GM21576 (cell line): ENCODE data around the gene SORCS3.

Experiments
- ATAC-seq: cut with Tn5 transposase; IDR thresholded peaks from one replicate; pipeline ENCODE4 v1.9.1; 2021; ENCODE audit warnings: mild to moderate bottlenecking, moderate library complexity; ENCODE audit not compliant: unreplicated experiment

Gene SORCS3

DNA sequence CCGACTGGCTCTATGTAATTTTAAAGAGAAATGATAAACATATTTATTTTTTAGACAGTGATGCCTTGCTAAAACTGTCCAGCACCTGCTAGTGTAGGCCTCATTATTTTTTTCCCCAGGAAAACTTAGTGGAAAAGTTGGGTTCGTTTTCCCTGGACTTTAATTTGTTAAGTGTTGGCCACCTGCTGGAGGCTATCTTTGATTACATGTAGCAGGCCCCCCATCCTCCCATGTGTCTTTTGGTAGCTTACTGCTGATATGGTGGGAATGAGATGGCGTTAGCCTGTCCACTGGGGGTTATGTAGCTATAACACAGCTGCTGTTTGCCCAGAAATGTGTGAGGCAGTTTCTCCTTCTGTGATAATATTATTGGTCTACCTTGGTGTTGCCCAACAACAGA lies 265.0 kb downstream of the SORCS3 start:
- no peak for ATAC-seq

DNA sequence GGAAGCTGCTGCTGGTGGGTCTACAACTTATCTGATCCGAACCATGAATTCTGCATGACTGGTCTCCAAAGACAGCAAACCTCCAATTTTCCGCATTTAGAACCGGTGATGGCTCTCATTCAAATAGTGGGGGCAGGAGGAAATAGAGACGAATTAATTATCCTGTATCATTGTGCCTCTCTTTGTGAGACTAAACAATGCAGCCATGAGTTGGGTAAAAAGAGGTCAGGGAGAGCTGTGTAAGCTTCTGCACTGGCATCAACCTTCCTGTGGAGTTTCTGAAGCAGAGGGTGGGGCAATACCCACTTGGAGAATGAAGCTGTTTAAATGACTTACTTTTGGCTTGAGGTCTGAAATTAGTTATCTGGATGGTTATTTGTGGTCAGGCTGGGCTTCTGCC lies 266.4 kb downstream of the SORCS3 start:
- no peak for ATAC-seq

DNA sequence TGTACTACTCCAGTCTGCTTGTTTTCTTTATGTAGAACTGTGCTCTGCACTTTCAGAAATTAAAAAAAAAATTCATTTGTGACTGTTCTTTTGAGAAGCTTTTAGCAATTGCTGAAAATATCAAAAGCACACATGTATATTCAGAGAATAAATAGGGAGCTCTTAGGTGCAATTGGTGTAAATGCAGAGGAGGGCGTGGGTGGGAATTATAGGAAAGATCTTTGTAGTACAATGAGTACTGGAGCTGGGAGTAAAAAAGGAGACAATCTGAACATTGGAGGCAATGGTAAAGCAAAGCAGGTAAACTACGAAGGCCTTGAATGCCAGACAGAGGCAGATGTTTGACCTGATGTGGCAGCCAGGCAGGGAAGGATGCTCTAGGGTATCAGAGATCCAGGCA lies 267.5 kb downstream of the SORCS3 start:
- ATAC-seq: no peak

DNA sequence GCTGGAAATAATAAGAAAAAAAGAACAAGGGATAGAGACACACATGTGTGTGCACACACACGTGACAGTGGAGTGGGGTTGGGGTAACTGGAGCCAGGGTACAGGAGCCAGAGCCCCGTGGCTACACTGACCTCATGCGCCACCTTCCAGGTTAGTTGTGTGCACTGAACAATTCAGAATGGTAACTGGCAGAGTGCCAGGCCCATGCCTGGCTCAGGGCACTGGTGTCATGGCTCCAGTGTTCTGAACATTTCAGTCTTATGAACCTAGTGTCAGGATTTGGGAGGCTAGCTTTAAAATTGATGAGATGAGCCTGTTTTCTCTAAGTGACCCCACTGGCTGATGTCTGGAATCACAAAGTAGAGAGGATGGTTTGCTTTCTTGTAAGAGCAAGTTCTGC lies 269.6 kb downstream of the SORCS3 start:
- ATAC-seq: no peak

DNA sequence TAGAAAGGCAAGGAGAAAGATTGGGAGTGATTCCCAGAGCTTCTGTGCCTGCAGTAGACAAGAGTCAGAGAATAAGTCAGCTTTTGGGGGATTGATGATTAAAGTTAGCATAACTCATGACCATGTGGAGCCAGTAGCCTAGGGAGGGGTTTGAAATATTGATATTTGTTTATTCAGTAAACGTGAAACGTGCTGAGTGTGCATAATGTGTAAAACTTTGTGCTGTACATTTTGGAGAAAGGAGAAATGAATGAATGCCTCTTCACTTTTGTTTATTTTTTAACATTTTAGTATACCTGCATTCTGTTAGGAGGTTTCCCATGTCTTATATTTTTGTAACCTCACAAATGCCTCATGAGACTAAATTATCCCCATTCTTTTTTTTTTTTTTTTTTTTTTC lies 272.3 kb downstream of the SORCS3 start:
- ATAC-seq: no peak

DNA sequence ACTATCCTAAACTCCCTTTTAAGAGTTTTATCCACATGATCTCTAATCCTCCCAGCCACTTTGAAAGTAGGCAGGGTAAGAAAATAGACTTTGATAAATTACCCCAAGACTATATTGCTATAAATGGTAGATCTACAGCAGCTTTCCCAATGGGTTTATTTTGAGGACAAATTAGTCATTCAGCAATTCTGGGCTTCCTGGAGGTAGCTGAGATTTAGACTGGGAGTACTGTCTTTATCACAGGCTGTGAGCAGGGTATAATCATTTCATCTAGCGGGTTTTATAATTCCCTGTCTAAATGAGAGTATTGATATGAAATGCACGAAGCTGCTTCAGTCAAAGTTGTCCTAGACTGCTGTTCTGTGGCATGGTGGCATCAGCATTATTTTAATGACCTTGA lies 279.4 kb downstream of the SORCS3 start:
- no peak for ATAC-seq

DNA sequence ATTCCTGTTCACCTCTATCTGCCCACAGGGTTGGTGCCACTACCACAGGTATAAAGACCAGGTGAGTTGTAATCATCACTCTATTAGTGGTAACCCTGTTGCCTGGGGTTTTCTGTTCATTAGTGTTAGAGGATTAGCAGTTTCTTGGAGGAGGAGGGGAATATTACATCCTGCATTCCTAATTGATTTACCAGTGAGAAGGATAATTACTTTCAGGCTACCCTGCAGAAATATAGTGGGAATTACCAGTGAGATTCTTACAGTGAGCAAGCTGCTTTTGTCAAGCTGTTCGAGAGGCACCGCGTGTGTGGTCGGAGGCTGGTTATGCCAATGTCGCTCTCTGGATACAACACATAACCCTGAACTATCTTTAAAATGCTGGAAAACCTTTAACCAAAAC lies 280.7 kb downstream of the SORCS3 start:
- ATAC-seq: no peak

DNA sequence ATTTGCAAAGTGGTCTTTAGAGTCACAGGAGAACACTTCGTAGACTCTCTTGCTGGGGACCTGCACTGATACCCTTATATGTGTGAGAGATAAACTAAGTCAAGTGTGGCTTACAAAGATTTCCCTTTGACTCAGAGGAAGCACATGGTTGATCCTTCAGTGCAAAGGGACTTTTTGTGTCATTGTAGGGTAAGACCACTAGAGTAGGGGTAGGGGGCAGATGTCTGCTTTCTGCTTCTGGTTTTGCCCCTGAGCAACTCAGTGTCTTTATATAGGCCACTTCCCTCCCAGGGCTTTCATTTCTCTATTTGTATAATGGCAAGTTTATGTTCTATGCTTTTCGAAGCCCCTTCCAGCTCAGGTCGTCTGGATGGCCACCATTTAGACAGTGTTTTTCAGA lies 281.7 kb downstream of the SORCS3 start:
- ATAC-seq: peak; percentile 77

DNA sequence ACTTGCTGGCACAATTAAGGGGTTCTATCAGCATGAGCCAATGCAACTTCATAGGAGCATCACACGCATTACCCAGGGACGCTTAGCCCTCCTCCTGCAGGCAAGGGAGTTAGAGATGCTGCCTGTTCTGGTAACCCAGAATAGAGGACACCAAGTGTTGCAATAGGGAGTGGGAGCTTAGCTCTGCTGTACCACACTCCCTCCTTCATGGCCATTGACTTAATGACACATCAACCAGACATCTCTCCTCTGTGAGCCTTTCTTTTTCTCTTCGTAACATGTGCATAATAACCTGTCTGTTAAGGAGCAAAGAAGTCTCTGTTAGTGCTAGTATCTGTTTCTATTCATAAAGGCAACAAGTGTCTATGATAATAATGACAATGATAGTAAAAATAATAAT lies 282.4 kb downstream of the SORCS3 start:
- no peak for ATAC-seq

DNA sequence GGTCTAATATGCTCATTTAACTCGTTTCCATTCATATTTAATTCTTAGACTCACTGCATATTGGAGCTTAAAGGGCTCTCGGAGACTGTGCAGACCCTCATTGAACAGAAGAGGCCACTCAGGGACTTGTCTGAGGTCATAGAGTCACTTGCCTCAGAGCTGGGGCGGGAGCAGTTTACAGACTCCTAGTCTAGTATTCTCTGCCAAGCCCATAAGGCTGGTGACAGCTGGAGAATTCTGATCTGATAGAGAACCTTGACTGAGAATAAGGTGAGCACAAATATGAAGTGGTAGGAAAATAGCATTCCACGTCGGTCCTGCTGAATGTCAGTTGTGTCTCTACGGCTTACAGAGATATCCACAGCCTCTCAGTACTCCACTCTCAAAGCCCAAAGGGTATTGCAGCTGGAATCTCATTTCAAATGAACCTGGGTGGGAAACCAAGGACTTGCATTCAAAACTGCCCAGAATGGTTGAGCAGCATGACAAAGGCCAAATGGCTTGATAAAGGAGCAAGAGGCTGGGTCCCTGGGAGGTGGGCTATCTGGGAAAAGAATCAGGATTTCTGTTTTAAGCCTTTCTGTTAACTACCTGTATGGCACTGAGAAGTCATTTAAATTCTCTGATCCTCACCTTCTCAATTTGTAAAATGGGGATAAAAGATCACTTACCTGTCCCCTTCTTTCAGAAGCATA lies 283.2 kb downstream of the SORCS3 start:
- ATAC-seq: no peak

DNA sequence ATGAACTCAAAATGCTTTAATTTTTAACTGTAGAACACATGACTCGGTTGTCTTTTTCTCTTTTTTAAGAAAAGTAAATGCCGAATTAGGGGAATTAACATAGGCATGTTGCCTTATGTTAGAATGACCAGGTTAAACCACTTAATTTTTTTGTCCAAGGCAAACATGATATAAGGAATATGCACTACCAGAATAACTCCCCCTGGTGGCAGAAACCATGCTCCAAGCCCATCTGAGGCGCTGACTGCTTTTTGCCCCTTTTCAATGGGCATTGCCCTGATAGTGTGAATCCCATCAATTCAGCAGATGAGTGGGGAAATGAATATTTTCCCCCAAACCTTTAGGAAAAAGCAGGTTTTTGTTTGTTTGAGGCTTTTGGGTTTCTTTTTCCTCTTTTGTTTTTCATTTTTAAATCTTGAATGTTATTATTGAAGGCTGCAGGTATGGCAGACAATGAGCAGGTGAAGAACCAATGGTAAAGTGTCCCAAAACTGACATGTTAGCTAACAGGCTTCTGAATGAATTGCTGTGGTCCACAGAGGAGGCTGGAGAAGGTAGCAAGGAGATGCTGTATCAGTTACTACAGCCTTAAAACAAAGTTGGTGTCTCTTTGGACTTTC lies 284.3 kb downstream of the SORCS3 start:
- ATAC-seq: no peak

DNA sequence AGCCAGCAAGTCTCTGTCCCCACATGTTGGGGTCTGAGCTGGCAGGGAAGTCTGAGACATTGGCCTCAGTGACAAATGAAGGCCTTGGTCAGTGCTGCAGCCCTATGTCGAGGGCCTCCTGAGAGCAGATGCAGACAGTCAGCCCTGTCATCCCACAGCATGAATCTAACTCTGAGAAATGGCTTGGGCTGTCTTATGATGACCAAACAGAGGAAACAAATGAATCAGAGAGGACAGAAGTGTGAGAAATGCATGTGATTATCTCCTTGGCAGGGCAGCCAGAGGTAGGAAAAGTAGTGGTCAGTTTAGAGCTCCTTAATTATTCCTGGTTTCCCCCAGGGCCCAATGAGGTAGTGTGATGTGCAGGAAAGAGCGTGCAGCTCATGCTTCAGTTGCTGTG lies 287.6 kb downstream of the SORCS3 start:
- ATAC-seq: no peak

DNA sequence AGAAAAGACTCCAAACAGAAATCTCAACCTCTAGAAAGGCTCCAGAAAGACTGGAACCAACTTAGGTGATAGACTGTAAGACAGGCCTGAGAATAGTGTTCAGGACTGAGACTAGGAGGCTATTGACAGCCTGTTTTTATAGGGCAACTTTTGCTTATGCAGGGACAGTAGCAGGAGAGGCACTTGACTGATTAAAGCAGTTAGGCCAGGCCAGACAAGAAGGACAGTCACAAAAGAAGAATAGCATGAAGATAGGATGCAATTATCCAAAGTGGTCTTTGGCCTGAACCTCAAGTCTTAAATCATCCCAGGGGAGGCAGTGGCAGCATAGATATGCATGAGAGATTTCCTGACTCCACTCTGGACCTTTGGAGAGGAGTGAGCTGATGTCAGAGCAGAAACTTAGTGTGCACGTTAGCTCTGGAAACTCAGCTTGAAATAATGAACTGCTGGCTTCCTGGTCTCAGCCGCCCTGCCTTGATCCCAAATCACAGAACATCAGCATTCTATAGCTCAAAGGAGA lies 290.6 kb downstream of the SORCS3 start:
- ATAC-seq: no peak

DNA sequence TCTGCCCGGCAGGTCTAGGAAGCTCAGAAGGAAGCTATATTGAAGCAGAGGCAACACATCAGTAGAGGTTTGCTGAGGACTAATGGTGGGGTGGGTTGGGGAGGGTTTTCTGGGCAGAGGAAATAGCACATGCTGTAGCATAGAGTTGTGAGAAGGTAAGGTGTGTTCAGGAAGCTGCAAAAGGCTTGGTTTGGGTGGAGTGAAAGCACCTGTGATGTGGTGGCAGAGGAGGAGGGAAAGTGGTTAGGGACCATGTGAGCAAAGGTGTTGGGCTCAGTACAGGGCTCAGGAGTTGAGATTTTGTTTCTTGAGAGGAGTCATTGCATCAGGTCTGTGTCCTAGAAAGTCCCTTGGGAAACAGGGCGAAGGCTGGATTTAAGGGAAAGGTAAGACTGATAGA lies 294.6 kb downstream of the SORCS3 start:
- no peak for ATAC-seq

DNA sequence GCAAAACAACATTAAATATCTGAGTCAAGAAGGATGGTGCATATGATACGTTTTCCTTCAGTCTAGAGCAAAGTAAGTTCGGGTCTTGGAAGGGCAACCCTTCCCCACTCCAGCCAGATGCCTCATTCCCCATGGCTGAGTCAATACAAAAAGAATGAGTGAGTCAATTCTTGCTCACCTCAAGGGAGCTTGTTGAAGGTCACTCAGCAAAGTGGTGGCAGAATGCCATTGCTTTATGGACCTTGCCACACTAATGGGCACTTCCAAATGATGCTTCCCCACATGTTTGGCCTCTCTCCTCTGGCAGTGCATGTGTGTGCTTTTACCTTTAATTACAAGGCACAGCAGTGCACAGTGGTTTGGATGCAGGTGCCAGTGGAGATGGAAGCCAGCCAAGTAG lies 296.5 kb downstream of the SORCS3 start:
- ATAC-seq: no peak

DNA sequence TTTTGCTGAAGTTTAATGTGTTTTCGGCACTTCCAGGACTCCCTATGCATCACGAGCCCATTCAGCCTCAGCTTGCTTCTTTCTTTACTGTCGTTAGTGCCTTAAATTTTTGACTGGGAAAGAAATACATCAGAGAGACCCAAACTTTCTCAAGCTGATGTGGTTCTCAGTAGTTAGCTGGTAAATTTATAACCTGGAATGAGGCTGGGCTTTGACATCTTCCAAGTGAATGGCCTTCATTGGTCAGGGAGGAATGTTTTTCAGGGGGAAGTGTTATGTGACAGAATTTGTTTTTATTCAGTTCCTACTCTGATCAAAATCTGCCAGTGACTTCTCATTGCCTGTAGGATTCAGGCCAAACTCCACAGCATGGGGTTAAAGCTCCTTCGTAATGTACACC lies 296.9 kb downstream of the SORCS3 start:
- no peak for ATAC-seq

DNA sequence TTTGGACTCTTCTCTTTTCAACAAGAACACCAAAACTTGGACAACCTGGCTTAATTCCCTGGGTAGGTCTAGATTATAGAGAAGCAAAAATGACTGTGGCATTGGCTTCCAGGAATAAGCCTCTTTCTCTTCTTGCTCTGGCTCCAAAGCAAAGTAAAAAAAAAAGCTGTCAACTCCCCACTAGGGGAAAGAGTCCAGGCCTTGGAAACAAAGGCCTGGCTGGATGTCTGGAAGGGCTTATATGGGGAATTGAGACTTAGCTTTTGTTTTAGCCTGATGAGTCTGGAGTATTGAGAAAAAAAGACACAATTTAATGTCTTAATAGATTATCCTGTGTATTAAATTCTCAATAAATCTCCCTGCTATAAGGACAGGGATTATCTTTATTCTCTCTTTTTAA lies 300.6 kb downstream of the SORCS3 start:
- ATAC-seq: no peak

DNA sequence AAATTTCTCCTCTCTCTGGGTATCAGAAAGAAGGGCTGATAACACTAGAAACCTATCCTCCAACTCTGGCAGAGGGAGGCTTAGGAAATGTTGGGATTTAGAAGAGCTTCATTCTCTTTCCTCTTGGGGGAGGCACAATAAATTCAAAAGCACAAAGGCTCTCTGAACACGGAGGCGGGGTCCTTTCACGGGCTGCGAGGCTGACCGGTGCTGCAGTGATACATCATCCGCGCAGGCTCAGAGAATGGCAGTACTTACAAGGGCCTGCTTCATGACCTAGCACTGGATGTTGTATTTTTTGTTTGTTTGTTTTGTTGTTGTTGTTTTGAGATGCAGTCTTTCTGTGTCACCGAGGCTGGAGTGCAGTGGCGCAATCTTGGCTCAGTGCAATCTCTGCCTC lies 306.2 kb downstream of the SORCS3 start:
- no peak for ATAC-seq

DNA sequence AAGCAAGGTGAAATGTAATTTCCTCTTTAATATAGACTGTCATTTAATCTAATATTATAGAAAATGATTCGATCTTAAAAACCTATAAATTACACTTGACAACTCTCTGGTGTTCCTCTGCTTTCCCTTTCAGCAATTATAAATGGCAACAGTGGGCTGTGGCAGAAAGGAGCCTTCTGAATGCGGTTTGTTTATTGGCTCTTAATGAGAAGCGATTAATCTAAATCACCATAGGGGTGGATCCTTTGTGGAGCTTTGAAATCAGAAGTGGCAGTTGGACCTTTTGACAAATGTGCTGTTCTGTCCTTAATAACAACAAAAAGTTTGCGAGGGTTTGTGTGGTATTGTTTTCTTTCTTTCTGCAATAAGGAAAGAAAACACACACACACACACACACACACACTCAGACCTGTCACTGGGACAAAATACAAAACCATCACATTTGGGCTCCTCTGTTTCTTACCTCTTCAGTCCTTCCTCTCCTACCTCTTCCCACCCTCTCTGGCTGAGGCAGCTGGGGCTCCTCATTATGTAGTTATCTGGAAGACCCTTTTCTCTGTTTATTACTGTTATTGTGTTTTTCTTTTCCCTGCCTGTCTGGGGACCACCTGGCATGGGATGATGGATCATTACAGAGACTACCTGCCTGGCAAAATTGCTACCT lies 316.2 kb downstream of the SORCS3 start:
- no peak for ATAC-seq

DNA sequence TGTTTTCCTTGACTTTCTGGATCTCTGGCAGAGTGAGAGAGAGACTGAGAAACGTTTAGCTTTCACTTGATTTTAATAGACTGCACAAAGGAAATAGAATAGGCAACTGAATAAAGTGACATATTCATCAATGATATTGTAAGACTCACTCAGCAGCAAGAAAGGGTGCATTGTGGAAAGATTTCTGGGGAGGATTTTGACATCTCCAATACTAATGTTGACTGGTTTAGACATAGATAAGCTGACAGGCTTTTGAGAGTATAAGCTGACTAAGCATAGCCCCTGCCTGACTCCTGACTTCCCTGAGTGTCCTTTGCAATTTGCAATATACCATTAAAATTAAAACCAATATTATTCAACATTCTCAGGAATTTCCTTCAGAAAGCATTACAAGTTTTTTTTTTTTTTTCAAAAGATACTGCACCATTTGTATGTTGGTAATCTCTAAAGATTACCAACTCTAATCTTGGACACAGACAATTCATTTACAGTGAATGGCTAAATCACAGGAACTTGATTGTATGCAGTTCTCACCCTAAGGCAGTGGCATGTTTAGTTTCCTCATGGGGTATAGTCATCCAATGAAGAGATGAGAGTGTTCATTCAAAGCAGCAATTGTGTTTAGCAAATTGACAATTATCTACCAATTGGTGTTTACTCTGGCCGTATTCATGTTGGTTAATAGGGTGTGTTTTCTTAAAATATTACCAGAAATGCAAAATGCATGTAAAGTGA lies 325.6 kb downstream of the SORCS3 start:
- ATAC-seq: no peak

DNA sequence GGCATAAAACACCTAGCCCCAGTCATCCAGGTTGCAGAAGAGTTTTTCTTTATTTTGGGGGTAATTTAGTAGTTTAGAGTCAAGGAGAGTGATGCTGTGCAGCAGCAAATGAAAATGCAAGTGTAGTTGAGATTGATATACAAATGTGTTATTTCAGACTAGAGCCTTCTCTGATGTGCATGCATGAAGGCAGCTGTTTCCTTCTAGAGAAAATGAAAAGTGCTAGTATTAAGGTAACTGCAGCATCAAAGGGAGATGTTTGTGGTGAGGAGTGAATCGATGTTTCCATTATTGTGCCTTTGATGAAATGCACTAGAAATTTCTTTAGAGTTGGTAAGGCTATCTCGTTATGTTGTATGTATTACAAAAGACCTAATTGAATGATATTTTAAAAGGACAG lies 339.3 kb downstream of the SORCS3 start:
- no peak for ATAC-seq

DNA sequence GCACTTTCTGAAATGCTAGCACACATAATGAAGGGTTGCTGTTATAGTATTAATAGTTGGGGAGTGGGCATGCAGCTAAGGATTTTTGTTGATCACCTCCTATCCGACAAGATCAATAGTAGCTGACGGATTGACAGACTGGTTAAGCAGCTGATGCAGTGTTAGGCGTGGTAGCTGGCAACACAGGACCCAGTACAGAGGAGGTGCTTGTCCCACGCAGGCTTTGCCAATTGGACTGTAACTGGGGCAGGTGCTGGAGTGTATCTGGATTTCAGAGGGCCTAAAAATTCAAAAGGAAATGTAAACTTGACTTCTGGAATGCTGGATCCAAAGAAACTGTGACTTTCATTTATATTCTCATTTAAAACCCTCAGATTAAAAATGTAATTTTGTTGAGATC lies 340.9 kb downstream of the SORCS3 start:
- no peak for ATAC-seq
